H1 (cell line): ENCODE data around the gene ZMPSTE24. TPM values are rescaled to one million over a fixed set of nuclear protein-coding genes. Genes with fewer than 3 reads are reported as not detected.

Experiments
- CTCF ChIA-PET: fragments of 300-600 bp; sonication (Branson Sonifier 250); formaldehyde crosslinking; loops from one replicate; lab custom pipeline; 2021; ENCODE audit not compliant: partially characterized antibody; lab: Charles Lee
- POLR2A ChIA-PET: fragments of 300-600 bp; sonication (Branson Sonifier 250); formaldehyde crosslinking; loops from one replicate; lab custom pipeline; 2021; ENCODE audit warnings: inconsistent platforms; ENCODE audit not compliant: partially characterized antibody; lab: Charles Lee
- DNase-seq, 2 experiments: peaks; one replicate each; pipeline versions ENCODE4 v3.0.0 to v3.0.0-alpha.2; 2010 to 2022; ENCODE audit warnings: low spot score in 2 of 2, low read depth in 1 of 2, mixed read lengths in 1 of 2
- FAIRE-seq: peaks from 2 replicates; lab custom pipeline; 2011; peaks lifted over from hg19 to GRCh38; lab: Jason Lieb, UNC
- H2AFZ ChIP-seq: 2 replicates; pipeline ENCODE4 v1.8.1; 2012; ENCODE audit warnings: low read length, inconsistent platforms
- H2AK5ac ChIP-seq: 2 replicates; pipeline ENCODE4 v1.6.1; 2013; ENCODE audit warnings: low read depth, low read length
- H2BK120ac ChIP-seq: replicated peaks from 2 replicates; pipeline ENCODE3; 2013; ENCODE audit warnings: low read depth, low read length, inconsistent platforms
- H2BK12ac ChIP-seq: 2 replicates; pipeline ENCODE4 v1.6.1; 2013; ENCODE audit warnings: low read depth, low read length
- H2BK15ac ChIP-seq: 2 replicates; pipeline ENCODE4 v1.6.1; 2013; ENCODE audit warnings: low read length
- H2BK20ac ChIP-seq: 2 replicates; pipeline ENCODE4 v1.6.1; 2013; ENCODE audit warnings: low read length
- H2BK5ac ChIP-seq: 2 replicates; pipeline ENCODE4 v1.6.1; 2013; ENCODE audit warnings: low read depth, low read length
- H3K14ac ChIP-seq: 2 replicates; pipeline ENCODE4 v1.6.1; 2013; ENCODE audit warnings: inconsistent platforms; ENCODE audit not compliant: insufficient read length
- H3K18ac ChIP-seq: 2 replicates; pipeline ENCODE4 v1.6.1; 2013; ENCODE audit warnings: low read length; ENCODE audit errors: extremely low read depth
- H3K23ac ChIP-seq: 2 replicates; pipeline ENCODE4 v1.6.1; 2013; ENCODE audit warnings: inconsistent platforms; ENCODE audit not compliant: insufficient read length
- H3K23me2 ChIP-seq: 2 replicates; pipeline ENCODE4 v1.6.1; 2013; ENCODE audit warnings: low read depth, low read length
- H3K27ac ChIP-seq: 2 replicates; pipeline ENCODE4 v1.6.1; 2011; ENCODE audit warnings: low read depth, low read length, inconsistent platforms
- H3K27me3 ChIP-seq, 4 experiments: replicated peaks in 1 of 4; 1 replicate in 1 of 4; 2 replicates in 3 of 4; pipeline versions ENCODE4 v1.6.1 to v1.8.1; 2011 to 2013; ENCODE audit warnings: low read length in 3 of 4, mild to moderate bottlenecking in 3 of 4, inconsistent platforms in 2 of 4, mixed read lengths in 2 of 4, moderate library complexity in 1 of 4; ENCODE audit not compliant: control insufficient read depth in 3 of 4, insufficient read depth in 3 of 4; ENCODE audit errors: extremely low read depth in 1 of 4
- H3K36me3 ChIP-seq, 4 experiments: 2 replicates each; pipeline versions ENCODE4 v1.6.1 to v1.8.1; 2011 to 2013; ENCODE audit warnings: mild to moderate bottlenecking in 4 of 4, low read length in 3 of 4, moderate library complexity in 2 of 4, control low read depth in 1 of 4, inconsistent platforms in 1 of 4; ENCODE audit not compliant: insufficient read depth in 4 of 4, control insufficient read depth in 2 of 4
- H3K4ac ChIP-seq: replicated peaks from 2 replicates; pipeline ENCODE3; 2013; ENCODE audit warnings: low read length, low read depth, mixed read lengths, inconsistent platforms; ENCODE audit not compliant: insufficient read length
- H3K4me1 ChIP-seq, 4 experiments: replicated peaks in 1 of 4; 1 replicate in 1 of 4; 2 replicates in 3 of 4; pipeline versions ENCODE4 v1.6.1 to v1.8.1; 2011 to 2013; ENCODE audit warnings: low read length in 3 of 4, inconsistent platforms in 2 of 4, mixed read lengths in 1 of 4; ENCODE audit not compliant: insufficient read depth in 4 of 4, control insufficient read depth in 3 of 4
- H3K4me2 ChIP-seq, 2 experiments: 2 replicates each; pipeline versions ENCODE4 v1.6.1 to v1.8.1; 2011 to 2013; ENCODE audit warnings: low read depth in 2 of 2, low read length in 2 of 2, control low read depth in 1 of 2, inconsistent platforms in 1 of 2, mild to moderate bottlenecking in 1 of 2; ENCODE audit not compliant: insufficient read depth in 1 of 2
- H3K4me3 ChIP-seq, 4 experiments: fragments of 200-600, 300-600 bp in 1 of 4; sonication (generic), shearing (Covaris generic), sonication (Bioruptor Twin) in 1 of 4; 2 replicates each; pipeline versions ENCODE4 v1.5.1 to v1.8.1; 2011 to 2016; ENCODE audit warnings: low read length in 4 of 4, low read depth in 3 of 4, control low read depth in 2 of 4, inconsistent platforms in 2 of 4, mild to moderate bottlenecking in 2 of 4, mixed read lengths in 1 of 4, moderate library complexity in 1 of 4; ENCODE audit not compliant: insufficient read depth in 2 of 4; ENCODE audit errors: extremely low read depth in 1 of 4
- H3K56ac ChIP-seq: replicated peaks from 2 replicates; pipeline ENCODE3; 2013; ENCODE audit warnings: low read depth, mild to moderate bottlenecking, mixed read lengths, low read length, inconsistent platforms; ENCODE audit not compliant: insufficient read length
- H3K79me1 ChIP-seq: 2 replicates; pipeline ENCODE4 v1.6.1; 2013; ENCODE audit warnings: low read depth, low read length, control low read depth
- H3K79me2 ChIP-seq, 2 experiments: 2 replicates each; pipeline versions ENCODE4 v1.6.1 to v1.8.1; 2012 to 2013; ENCODE audit warnings: low read length in 2 of 2, mild to moderate bottlenecking in 2 of 2, inconsistent platforms in 1 of 2; ENCODE audit not compliant: insufficient read depth in 2 of 2, control insufficient read depth in 1 of 2
- H3K9ac ChIP-seq, 4 experiments: replicated peaks in 1 of 4; 1 replicate in 1 of 4; 2 replicates in 3 of 4; pipeline versions ENCODE4 v1.6.1 to v1.8.1; 2011 to 2013; ENCODE audit warnings: low read depth in 3 of 4, low read length in 3 of 4, control low read depth in 2 of 4, mild to moderate bottlenecking in 2 of 4, moderate library complexity in 2 of 4, inconsistent platforms in 1 of 4; ENCODE audit errors: extremely low read depth in 1 of 4
- H3K9me3 ChIP-seq, 2 experiments: 2 replicates each; pipeline versions ENCODE4 v1.6.1 to v1.8.1; 2012 to 2013; ENCODE audit warnings: mild to moderate bottlenecking in 2 of 2, moderate library complexity in 2 of 2, control low read depth in 1 of 2, inconsistent platforms in 1 of 2, low read depth in 1 of 2, low read length in 1 of 2, mixed read lengths in 1 of 2; ENCODE audit not compliant: insufficient read depth in 2 of 2
- H4K20me1 ChIP-seq, 2 experiments: replicated peaks in 1 of 2; 2 replicates each; pipeline versions ENCODE3 to v1.8.1; 2011 to 2013; ENCODE audit warnings: inconsistent platforms in 2 of 2, low read length in 2 of 2, mild to moderate bottlenecking in 1 of 2; ENCODE audit not compliant: insufficient read depth in 2 of 2, control insufficient read depth in 1 of 2
- H4K5ac ChIP-seq: 2 replicates; pipeline ENCODE4 v1.6.1; 2013; ENCODE audit warnings: low read length, low read depth, mixed read lengths, inconsistent platforms; ENCODE audit not compliant: insufficient read length
- H4K8ac ChIP-seq: 2 replicates; pipeline ENCODE4 v1.8.0; 2013; ENCODE audit warnings: mild to moderate bottlenecking, moderate library complexity, low read length, inconsistent platforms; ENCODE audit not compliant: insufficient read depth; ENCODE audit errors: extremely low read depth
- H4K91ac ChIP-seq: replicated peaks from 2 replicates; pipeline ENCODE3; 2013; ENCODE audit warnings: low read length, mixed read lengths, inconsistent platforms; ENCODE audit not compliant: insufficient read length
- WGBS, 2 experiments: shearing (Covaris generic) in 1 of 2; methylation state at CpG; one replicate each; pipeline versions ENCODE4 v1.1.6 to v1.1.7; 2013 to 2015; ENCODE audit warnings: low lambda C conversion rate in 2 of 2, mixed read lengths in 2 of 2, inconsistent platforms in 1 of 2, low coverage in 1 of 2, missing lambda C conversion rate in 1 of 2; ENCODE audit not compliant: insufficient replicate concordance in 2 of 2, insufficient coverage in 1 of 2, insufficient read length in 1 of 2; ENCODE audit errors: extremely low coverage in 1 of 2, missing lambda C conversion rate in 1 of 2; 5-methylcytosine and 5-hydroxymethylcytosine counted together
- polyA plus RNA-seq, 7 experiments: library from polyadenylated mRNA; depleted of rRNA in 3 of 7; stranded (reverse) in 5 of 7; unstranded in 2 of 7; fragments of >200 nt in 5 of 7; fragments of 200-250 nt in 2 of 7; gene quantifications; 1 replicate in 5 of 7; 2 replicates in 1 of 7; 4 replicates in 1 of 7; pipeline versions ENCODE4 v1.2.1 to v1.2.3, GENCODE V29; 2011 to 2013; ENCODE audit warnings: missing spikeins in 2 of 7, mixed read lengths in 2 of 7
- total RNA-seq: library from RNA; stranded (reverse); fragmentation: NEBNext Ultra II Directional; extraction: Animal tissue kit (Norgen Biotek cat#: 25700); gene quantifications from 2 replicates; pipeline ENCODE4 v1.2.1, GENCODE V29; 2021
- TF ChIP-seq, protein P1 (sequence below): IDR thresholded peaks from 2 replicates; pipeline ENCODE4 v1.6.1; 2012; ENCODE audit warnings: low read length, inconsistent platforms

Gene ZMPSTE24
- total and polyA plus RNA-seq, 2 of the 8 experiments (the other 6 are each of a cell fraction or from before 2014, with no cell fraction given), result 12.7 to 42.9 TPM

DNA sequence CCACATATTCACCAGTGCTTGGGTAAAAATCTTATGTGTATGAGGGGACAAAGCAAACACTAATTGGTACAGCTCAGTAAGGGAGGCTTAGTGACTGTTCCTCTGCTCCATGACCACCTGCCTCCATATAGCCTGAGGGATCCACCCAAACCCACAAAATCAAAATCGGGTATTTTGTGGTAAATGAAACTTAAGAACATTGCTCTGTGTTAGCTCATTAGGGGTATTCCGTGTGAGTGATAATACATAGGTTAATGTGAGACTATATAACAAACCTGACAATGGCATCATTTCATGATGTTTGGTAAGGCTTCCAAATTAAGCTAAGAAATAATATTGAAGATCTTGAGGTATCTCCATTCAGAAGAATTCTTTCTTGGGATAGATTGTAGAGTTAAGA lies 33.3 kb downstream of the ZMPSTE24 start:
- CTCF ChIA-PET, result interaction anchor here (0.6 to 4.7 kb wide), 7 partner anchors 16 to 500 kb away, joined by 3 to 19 read pairs (median 3); no protein-coding TSS in a partner anchor
- Histone ChIP-seq H3K56ac (no peak overlapping the region), H4K91ac (no peak overlapping the region), H3K4me1 (peaks cover 0 to 6% (median 0%) of the 10 kb centered on the region in 4 experiments; a peak in 1 of 7 replicates), H3K4ac (no peak overlapping the region), H2AK5ac (no peak overlapping the region), H3K9ac (no peak overlapping the region), H3K18ac (no peak overlapping the region), H2BK120ac (no peak overlapping the region), H3K23me2 (no peaks in the 10 kb centered on the region), H2BK20ac (no peak overlapping the region), H3K27ac (no peak overlapping the region), H3K79me2 (no peaks in the 10 kb centered on the region), H3K79me1 (no peaks in the 10 kb centered on the region), H4K20me1 (peaks cover 0 to 1% of the 10 kb centered on the region in 2 experiments), H3K4me2 (no peak overlapping the region), H4K8ac (no peak overlapping the region), H2BK5ac (no peak overlapping the region), H3K9me3 (no peaks in the 10 kb centered on the region), H4K5ac (no peak overlapping the region), H3K4me3 (no peak overlapping the region), H2BK12ac (no peak overlapping the region), H3K23ac (no peak overlapping the region), H3K14ac (no peak overlapping the region), H2AFZ (no peak overlapping the region), H2BK15ac (no peak overlapping the region), H3K27me3 (no peaks in the 10 kb centered on the region), H3K36me3 (peaks cover 3 to 31% (median 16%) of the 10 kb centered on the region in 4 experiments; a peak in 7 of 8 replicates)
- WGBS, 2 experiments, result 82% methylated on average over 2 of the region's 2 CpGs; no CpG with 5 or more reads in 1 of the 2 experiments
- DNase-seq, result no peak
- no peak for FAIRE-seq
- POLR2A ChIA-PET, result interaction anchor here (1.4 to 1.7 kb wide), 2 partner anchors 17 to 20 kb away, joined by 7 to 8 read pairs; no protein-coding TSS in a partner anchor
- TF ChIP-seq, protein P1, sequence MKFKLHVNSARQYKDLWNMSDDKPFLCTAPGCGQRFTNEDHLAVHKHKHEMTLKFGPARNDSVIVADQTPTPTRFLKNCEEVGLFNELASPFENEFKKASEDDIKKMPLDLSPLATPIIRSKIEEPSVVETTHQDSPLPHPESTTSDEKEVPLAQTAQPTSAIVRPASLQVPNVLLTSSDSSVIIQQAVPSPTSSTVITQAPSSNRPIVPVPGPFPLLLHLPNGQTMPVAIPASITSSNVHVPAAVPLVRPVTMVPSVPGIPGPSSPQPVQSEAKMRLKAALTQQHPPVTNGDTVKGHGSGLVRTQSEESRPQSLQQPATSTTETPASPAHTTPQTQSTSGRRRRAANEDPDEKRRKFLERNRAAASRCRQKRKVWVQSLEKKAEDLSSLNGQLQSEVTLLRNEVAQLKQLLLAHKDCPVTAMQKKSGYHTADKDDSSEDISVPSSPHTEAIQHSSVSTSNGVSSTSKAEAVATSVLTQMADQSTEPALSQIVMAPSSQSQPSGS, result no peak
